Effector CD8-positive, alpha-beta T cell (primary cell): ENCODE measurements around the gene MRPL24.

ENCODE experiments used
- DNase-seq: peaks from one replicate; lab custom pipeline; 2025; lab: John Stamatoyannopoulos, UW

MRPL24 gene

DNA sequence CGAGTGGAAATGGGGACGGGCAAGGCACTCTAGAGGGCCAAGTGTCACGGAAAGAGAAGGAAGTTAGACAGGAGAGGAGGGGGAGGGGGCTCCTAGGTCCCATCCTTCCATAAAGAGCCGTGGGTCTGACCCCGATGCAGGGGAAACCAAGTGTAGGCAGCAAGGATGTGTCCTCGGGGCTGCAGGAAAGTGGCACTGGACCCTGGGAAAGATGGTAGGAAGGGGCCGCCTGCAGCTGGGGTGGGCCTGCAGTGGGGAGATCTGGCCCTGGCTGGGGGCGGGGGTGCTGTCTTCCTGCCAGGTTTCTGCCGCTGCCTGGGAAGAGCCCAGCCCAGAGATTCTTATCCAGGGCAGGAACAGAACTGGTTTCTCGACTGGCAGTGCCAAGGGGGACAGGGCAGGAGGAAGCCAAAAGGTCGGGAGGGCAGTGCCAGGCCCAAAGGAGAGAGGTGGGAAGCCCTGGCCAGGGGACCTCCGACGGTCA is 48.4 kb downstream of the MRPL24 start:
- DNase-seq = no peak

DNA sequence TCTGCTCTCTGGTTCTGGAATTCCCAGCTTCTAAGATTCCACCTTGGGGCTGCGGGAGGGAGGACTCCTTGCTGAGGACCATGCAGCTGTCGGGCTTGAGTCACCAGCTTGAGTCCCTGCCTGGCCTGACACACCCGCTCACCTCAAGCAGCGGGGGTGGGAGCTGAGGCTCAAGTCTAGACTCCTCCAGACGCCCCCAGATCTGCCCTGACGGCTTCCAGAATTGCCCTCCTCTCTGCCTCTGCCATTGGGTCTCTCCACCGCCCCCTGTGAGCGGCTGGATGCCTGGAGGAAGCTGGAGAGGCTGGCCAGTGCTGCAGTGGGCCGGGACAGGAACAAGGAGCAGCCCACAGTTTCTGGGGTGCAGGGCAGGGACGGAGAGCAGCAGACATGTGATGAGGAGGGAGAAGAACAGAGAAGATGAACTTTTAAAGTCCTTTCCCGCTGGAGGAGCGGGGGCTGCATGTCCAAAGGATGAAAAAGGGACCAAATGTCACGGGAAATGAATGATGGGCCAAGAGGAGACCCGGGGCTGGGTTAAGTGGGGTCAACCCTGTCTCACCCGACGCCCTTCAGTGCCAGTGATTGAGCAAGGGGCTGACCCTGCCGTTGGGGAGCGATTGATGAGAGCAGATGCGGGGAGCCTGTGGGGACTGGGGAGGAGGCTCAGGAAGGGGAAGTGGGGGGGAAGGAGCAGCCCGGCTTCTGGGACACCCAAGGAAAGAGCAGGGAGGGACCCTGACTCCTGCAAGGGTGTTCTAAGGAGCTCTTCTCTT is 49.0 kb downstream of the MRPL24 start:
- DNase-seq = no peak

DNA sequence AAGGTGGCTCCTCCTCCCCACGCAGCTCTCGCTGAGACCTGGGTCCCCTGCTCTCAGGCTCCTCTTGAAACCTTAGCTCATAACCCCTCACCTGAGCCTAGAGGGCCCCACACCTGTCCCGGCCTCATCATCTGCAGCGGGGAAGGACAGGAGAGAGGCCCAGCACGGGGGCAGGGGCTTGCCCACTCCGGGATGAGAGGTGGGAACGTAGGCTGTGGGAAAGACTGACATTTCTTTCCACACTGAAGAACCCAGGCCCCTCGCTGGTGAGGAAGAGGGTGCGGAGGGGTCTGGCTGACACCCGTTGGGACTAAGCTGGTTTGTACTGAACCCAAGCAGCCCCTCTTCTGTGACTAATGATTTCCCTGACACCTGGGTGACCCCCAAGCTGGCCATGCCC is 49.7 kb downstream of the MRPL24 start:
- no peak for DNase-seq

DNA sequence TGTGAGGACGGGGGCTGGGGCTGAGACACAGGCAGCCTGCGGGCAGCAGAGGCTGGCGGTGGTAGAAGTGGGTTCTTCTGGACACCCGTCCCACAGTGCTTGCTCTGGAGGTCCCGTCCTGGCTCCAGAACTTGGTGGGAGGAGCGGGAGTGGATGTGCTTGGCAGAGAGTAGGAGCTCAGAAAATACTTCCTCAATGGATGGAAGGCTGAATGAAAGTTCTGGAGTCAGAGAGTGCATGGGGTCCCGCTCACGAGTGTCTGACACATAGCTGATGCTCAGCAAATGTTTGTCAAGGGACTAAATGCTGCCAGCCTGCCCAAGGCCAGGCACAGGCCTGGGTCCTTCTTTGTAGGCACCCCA is 50.2 kb downstream of the MRPL24 start:
- DNase-seq = no peak

DNA sequence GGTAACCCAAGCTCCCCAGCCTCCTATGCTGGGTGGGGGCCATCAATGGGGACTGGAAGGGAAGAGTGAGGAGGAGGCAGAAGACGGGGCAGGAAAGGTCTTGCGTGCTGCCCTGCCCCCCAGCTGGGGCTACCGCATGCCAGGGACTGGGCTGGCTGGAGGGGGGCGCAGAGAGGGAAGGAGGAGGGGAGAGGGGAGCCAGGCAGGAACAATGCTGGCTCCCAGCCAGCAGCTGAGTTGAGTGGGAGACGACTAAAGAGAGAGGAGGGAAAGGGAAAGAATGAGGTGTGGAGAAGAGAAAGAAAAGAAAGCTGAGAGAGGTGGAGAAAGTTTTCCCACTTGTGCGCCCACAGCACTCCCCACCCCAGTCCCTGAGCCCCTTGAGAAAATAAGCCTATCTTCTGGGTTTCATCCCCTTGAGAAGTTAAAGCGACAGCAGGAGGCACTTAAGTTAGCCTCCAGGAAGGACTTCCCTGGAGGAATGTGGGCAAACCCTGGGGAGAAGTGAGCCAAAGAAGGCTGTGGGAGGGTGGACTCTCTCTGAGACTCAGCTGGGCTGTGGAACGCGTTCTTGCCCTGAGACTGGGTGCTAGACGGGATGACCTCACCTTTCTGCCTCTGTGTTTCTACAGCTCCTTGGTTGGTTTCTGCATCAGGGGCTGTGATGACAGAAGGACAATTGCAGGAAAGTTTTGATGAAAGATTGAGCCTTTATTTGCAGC is 50.8 kb downstream of the MRPL24 start:
- DNase-seq = no peak

DNA sequence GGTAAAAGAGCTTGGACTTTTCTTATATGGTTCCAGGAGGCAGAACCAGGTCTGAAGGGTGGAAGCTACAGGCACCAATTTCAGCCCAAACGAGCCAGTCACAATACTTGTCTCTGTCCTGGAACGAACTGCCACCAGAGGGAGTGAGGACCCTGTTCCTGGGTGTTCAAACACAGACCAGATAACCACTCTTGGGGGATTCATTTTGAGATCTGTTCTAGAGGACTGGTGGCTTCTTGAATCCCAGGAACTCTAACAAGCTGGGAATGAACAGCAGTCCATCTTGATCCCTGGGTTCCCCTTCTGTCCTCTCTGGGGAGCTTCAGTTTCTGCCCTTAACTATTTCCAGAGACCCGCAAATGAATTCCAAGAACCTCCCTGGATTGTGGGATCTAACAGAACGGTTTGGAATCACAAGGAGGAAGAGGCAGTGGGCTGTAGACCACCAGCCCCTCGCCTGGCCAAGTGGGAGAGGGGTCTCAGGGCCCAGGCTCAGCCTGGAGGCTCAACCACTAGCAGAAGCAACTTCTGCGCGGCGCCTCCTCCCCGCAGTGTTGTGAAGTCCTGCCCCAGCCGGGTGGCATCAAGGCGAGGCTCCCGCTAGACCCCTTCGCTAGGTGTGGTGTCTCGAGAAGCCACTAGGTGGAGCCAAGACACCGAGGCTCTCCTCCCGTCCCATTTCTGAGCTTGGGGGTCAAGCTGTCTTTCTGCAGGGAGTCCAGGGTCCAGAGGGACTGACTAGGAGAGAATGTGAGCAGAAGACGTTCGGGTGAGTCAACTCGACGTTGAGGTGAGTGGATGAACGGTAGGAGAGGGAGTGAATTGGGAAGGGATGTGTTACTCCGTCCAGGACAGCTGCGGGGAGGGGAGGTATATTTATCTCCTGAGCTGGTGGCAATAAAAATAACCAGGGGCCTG is 51.6 kb downstream of the MRPL24 start:
- peak; percentile 63 for DNase-seq
